Measurements from ENCODE around the gene VILL.
"Not testable (repeated sequence)": the region's sequence is repeated elsewhere in the genome, so short reads cannot be mapped to it uniquely, and the experiment has no call there.

Gene VILL

GRCh38 chr3:38020342-38020726 is 29.7 kb downstream of the VILL start:
- Mint-ChIP-seq H3K27ac (no peak overlapping the region), H3K36me3 (ENCODE audit: low read depth) (peaks cover 13% of the 10 kb centered on the region), H3K9me3 (no peaks in the 10 kb centered on the region), H3K27me3 (no peaks in the 10 kb centered on the region), H3K4me1 (peaks cover 17% of the 10 kb centered on the region), H3K4me3 (no peak overlapping the region)
- no peak for DNase-seq
- no peak for ATAC-seq

DNA sequence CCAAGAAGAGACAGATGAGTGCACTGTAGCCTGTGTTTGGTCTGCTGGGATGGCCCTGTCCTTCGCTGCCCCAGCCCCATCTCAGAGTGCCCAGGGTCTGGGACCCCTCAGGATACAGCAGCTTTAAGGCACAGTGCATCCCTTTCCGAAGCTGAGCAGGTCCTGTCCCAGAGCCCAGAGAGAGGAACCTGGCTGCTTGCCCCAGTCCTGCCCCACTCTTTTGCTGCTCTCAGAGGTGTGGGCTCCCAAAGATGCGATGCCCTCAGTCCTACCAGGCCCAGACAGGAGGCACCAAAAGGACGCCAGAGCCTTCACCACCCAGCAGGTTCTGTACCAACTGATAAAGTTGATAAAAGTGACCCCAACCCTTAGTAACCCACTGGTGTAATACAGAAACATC is 30.6 kb downstream of the VILL start:
- H3K9me3 Mint-ChIP-seq: no peaks in the 10 kb centered on the region
- peaks cover 24% of the 10 kb centered on the region for H3K4me1 Mint-ChIP-seq
- H3K4me3 Mint-ChIP-seq: no peak overlapping the region
- peaks cover 9% of the 10 kb centered on the region for H3K36me3 Mint-ChIP-seq (ENCODE audit: low read depth)
- ATAC-seq (no peak), DNase-seq (no peak)
- no peaks in the 10 kb centered on the region for H3K27me3 Mint-ChIP-seq
- no peak overlapping the region for H3K27ac Mint-ChIP-seq

DNA sequence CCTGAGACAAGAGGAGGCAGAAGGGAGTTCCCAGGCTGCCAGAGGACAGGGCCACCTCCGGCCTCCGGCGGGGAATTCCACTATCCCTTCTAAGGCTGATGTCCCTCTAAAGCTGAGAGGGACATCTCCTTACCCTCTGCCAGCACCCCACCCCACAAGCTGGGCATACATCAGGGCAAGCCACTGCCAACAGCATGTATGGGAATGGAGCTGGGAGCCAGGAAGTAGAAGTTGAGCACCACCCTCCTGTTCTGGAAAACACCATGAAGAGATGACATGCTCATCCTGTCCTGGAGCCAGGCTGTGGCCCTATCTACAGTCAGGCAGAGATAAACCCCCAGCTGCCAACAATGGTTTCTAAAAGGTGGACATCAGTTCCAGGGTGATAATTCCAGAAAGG is 31.7 kb downstream of the VILL start:
- no peak for ATAC-seq
- no peak overlapping the region for H3K27ac Mint-ChIP-seq
- no peak for DNase-seq
- no peaks in the 10 kb centered on the region for H3K9me3 Mint-ChIP-seq
- H3K36me3 Mint-ChIP-seq (ENCODE audit: low read depth): peaks cover 2% of the 10 kb centered on the region
- H3K27me3 Mint-ChIP-seq: no peaks in the 10 kb centered on the region
- H3K4me1 Mint-ChIP-seq: peaks cover 24% of the 10 kb centered on the region
- no peak overlapping the region for H3K4me3 Mint-ChIP-seq

DNA sequence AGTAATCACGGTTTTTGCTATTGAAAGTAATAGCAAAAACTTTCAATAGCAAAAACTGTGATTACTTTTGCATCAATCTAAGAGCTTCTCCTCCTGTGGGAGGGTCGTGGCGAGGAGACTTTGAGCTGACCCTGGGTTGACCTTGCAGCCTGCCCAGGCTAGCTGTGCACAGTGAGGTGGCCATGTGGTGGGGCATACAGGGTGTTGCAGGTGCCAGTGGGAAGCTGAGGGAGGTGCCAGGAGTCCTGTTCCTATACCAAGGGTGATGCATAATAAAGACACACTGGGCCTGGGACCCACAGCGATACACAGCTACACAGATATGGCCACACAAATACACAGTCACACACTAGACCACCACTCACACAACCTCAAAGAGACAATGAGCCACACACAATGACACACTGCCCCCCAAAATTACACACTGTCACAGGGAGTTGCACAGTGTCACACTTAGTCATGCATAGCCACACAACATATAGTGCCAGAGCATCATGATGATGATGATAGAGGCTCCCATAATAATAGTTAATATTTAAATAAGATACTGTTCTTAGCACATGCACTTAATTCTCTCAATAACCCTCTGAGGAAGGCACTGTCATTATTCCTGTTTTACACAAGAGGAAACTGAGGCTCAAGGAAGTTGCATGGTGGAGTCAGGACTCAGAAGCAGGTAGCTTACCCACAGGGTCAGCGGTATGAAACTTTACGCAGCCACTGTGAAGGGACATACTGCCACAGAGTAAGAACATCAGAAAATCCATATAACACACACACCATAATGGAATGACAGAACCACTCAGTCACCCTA is 32.5 kb downstream of the VILL start:
- no peak for DNase-seq
- H3K4me1 Mint-ChIP-seq: peaks cover 24% of the 10 kb centered on the region
- H3K4me3 Mint-ChIP-seq: peak overlapping the region; percentile 92
- no peak for ATAC-seq
- H3K27me3 Mint-ChIP-seq: peaks cover 4% of the 10 kb centered on the region
- no peaks in the 10 kb centered on the region for H3K36me3 Mint-ChIP-seq (ENCODE audit: low read depth)
- no peak overlapping the region for H3K27ac Mint-ChIP-seq
- no peaks in the 10 kb centered on the region for H3K9me3 Mint-ChIP-seq

DNA sequence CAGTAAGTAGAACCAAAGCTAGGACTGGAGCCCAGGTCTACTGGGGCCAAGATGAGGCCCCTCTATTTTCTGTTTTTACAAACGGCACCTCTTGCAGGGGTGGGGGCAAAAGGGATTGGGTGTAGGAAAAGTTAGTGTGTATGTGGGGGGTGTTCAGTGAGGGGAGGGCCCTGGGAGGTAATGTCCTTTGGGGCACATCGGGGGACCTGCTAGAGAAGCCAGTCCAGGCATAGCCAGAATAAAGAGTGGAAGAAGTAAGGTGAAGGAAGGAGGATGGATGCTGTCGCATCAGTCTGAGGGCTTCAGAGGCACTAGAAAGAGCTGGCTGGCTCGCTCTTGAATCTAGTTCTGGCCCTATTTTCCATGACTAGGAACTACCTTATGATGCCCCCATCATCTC is 36.3 kb downstream of the VILL start:
- no peak for DNase-seq
- H3K4me1 Mint-ChIP-seq: peaks cover 39% of the 10 kb centered on the region

DNA sequence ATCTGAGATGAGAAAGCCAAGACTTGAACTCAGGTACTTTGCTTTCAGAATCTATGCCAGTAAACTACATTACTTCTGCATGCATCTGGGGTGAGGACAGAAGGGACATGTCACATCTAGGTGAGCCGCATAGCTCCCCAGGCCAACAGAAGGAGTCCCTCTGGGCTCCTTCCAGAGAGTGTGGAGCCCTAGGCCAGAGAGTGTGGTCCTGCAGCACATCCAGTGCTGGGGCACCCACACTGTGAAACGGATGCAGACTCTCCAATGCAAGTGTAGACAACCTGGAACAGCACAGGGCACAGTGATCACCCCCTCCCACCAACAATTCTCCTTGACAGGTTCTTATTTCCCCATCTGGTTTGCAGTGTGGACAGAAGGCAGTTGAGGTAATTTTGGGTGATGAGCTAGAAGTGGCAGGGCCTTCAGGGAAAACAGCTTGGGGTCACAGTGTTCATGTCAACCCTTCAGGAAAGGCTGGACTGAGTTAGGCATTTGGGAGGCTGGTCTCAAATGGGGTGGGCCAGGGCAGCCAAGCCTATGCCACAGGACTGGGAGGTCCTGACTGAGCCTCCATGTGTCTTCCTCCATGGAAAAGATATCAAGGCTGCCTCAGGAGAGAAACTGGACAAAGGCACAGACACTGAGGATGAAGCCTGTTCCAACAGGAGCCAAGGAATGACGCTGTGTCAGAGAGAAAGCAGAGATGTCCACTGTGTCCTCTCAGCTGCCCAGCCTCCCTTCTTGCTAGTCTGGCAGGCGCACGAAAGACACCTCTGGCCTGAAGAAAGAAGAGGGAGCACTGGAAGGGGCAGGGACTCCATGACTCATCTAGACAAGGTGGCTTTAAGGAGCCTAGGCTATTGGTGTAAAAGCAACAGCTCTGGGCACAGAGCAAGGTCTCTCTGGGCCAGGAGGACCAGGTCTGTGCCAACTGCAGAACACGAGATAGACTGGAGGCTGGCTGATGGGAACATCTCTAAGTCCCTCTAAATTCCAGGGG is 37.2 kb downstream of the VILL start:
- Mint-ChIP-seq H3K36me3 (ENCODE audit: low read depth) (no peaks in the 10 kb centered on the region), H3K27ac (no peak overlapping the region)
- ATAC-seq: no peak

More for the DNA sequence above, 36.3 kb downstream of the VILL start:
- Mint-ChIP-seq H3K9me3 (no peaks in the 10 kb centered on the region), H3K27ac (no peak overlapping the region), H3K27me3 (peaks cover 16% of the 10 kb centered on the region), H3K36me3 (ENCODE audit: low read depth) (no peaks in the 10 kb centered on the region), H3K4me3 (no peak overlapping the region)
- ATAC-seq: no peak

DNA sequence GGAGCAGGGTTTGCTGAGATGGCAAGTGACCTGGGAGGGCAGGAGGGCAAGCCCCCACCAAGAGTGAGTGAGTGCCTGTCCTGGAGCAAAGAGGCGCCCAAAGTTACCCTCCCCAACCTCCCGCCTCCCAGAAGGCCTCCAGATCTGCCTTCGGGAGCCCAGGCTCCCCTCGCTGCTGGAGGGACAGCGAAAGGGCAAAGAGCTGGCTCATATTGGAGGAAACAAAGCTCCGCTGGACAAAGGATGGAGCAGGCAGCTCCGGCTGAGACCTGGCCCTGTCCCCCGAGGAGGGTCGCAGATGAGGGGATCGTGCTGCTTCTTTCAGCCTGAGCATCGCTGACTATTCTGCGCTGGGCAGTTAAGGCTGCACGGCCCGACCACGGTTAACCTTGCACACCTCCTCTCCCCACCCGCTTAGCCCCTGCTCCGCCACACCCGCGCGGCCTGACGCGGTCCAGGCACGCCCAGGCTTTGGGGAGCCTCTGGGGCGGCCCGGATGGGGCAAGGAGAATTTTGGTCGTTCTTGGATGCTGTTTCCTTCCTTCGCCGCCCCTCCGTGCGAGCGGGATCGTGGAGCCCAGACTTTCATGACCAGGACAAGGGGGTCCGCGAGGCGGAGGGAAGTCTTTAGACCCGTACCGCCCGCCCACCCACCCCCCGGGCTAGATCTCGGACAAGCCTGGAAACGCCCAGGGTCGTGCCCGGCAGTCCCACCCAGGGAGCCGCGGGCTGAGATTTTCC is 38.2 kb downstream of the VILL start:
- Mint-ChIP-seq H3K27me3 (peaks cover 22% of the 10 kb centered on the region), H3K4me3 (peak overlapping the region; percentile 18), H3K36me3 (ENCODE audit: low read depth) (no peaks in the 10 kb centered on the region), H3K27ac (no peak overlapping the region), H3K4me1 (peaks cover 32% of the 10 kb centered on the region), H3K9me3 (no peaks in the 10 kb centered on the region)
- no peak for ATAC-seq
- DNase-seq: no peak

More for the DNA sequence above, 37.2 kb downstream of the VILL start:
- Mint-ChIP-seq H3K27me3 (peaks cover 19% of the 10 kb centered on the region), H3K9me3 (no peaks in the 10 kb centered on the region), H3K4me1 (peaks cover 39% of the 10 kb centered on the region), H3K4me3 (peak overlapping the region; percentile 18)
- DNase-seq: no peak

DNA sequence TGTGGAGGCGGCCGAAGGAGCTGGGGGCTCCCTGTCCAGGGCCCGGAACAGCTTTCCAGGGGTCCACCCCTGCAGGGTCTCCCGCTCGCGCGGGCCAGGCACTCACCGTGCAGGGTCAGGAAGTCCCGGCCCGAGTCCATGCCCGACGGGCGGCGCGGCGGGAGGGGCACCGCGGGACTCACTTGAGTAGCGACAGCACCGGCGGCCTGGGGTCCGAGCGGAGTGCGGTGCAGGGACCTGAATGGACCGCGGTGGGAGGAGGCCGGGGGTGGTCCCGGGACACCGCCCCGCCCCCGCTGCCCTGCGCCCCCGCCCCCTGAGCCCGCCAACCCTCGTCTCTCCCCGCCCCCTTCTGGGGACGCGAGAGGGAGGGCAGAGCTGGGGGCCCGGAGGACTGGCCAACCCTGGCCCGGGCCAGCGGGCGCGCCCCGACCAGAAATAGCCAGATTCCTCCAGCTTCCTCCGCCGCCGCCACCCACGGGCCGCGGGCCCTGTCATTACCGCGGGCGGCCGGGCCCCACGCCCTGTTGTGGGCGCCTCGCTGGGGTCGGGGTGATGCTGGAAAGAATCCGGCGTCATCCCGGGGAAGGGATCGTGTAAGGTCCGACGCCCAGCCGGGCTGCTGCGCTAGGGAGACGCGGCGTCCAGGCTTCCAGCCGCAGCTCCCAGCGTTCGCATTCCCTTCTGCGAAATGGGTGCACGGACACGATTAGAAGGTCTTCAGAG is 39.0 kb downstream of the VILL start, which contains the start of gene PLCD1:
Gene PLCD1 (minus strand): TSS at position 243 of the 726 bp plus-strand sequence. CDS start 103 bp downstream, at position 140.
- no peak within 1 kb of the TSS for H3K27ac Mint-ChIP-seq
- H3K4me3 Mint-ChIP-seq: peak within 1 kb of the TSS; percentile 18

DNA sequence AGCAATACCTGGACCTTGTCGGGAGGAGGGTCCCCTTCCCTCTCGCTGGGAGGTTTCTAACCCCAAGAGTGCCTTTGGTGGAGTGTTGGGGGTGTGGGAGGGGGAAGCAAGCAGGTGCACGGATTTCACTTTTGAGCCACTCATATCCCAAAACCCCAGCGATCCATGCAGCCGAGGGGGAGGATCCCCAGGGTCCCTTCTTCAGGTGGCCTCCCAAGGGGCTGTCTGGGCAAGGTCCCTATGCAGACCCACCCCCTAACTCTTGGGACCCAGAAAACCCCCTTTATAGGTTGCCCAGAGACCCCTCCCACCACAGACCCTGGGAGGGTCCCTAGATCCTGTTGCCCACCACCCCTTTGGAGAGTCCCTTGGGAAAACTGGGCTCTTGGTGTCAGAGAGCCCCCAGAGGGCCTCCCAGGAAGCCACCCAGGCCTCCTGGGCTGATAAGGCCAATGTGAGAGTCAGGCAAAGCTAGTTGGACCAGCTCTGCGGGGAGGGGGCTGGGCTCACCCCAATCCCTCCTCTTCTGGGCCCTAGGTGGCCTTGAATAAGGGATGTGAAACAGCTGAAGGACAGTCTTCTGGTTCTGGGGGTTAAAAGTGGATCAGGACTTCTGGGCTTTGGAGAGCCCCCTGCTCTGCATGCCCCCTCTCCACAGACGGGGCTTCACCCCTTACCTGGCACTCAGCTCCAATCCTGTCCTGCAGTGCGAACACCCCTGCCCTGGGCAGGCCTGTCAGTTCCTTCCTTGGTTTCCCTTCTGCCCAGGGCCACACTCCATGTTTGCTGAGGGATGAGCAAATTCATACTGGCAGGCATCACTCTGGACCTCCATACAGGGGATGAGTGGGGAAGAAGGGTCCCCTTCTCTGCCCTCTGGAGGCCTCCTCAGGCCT is 39.8 kb downstream of the VILL start:
- Mint-ChIP-seq H3K36me3 (ENCODE audit: low read depth) (no peaks in the 10 kb centered on the region), H3K4me3 (no peak overlapping the region), H3K9me3 (no peaks in the 10 kb centered on the region), H3K27ac (no peak overlapping the region), H3K27me3 (peaks cover 22% of the 10 kb centered on the region), H3K4me1 (peaks cover 22% of the 10 kb centered on the region)
- ATAC-seq (no peak), DNase-seq (no peak)

More for the DNA sequence above, 39.0 kb downstream of the VILL start, which contains the start of gene PLCD1:
- Mint-ChIP-seq H3K27me3 (peaks cover 22% of the 10 kb centered on the region), H3K9me3 (no peaks in the 10 kb centered on the region), H3K36me3 (ENCODE audit: low read depth) (no peaks in the 10 kb centered on the region), H3K4me1 (peaks cover 28% of the 10 kb centered on the region)
- DNase-seq (peak; percentile 35), ATAC-seq (no peak)

DNA sequence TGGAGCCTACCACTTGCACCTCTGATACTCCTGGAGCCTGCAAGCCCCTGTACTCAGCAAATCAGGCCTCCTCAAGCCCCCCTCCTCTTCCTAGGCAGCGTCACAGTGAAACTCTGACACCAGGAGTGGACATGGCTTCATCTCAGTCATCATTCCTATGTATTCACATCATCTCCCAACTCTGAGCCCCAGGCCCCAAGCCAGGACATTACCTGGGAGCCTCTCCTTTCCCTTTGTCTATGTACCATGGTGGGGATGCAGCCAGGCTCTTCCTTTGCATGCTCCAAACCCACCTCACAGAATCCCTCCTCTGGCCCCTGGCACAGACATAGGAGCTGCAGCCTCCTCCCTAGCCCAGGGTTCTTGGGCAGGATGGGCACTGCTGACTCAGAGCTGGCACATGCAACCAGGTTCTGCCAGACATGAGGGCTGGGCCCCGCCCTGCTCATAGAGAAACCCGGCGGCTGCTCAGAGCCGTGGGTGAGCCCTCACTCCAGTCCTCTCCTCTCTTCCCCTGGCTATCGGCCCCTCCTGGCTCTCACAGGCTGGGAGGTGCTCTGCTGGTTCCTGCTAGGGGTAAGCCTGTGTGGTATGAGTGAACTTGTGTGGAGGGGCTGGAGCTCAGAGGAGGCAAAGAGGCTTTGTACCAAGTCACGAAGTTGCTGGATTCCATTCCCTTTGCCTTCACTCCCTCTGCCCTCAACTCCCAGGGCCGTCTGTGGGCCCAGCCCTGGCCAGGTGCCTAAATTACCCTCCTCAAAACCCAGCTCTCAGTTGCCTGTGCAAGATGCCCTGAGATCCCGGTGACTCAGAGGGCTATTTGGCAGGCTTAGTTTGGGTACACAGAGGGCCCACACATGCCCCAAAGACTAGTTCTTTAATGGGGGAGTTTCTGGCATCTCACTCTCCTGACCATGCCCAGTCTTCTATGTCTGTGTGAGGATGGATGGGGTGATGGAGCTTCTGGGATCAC is 40.7 kb downstream of the VILL start:
- peak; percentile 33 for DNase-seq
- Mint-ChIP-seq H3K9me3 (no peaks in the 10 kb centered on the region), H3K36me3 (ENCODE audit: low read depth) (no peaks in the 10 kb centered on the region), H3K4me3 (no peak overlapping the region), H3K27ac (no peak overlapping the region), H3K27me3 (peaks cover 22% of the 10 kb centered on the region), H3K4me1 (peaks cover 15% of the 10 kb centered on the region)
- peak; percentile 73 for ATAC-seq

DNA sequence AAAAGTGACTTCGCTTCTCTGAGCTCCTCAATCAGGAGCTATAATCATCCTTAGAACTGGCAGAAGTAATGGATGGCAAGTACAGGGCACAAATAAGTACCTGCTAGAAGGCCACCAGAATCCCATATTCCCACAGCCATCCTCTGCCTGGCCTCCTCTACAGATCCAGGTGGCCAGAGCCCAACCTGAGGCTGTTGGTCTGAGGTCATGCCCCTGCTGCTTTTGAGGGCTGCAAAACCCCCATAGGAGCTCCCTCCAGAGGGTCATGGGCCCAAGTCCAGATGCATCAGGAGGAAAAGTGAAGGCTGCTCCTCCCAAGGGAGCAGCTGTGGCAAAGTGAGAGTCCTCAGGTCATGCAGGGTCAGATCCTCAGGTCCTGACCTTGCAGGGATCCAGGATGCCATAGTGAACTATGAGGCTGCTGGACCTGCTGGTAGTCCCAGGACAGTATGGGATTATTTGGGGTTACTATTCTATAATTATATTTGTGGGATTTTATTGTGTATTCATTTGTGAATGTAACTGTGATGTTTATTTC is 41.8 kb downstream of the VILL start:
- H3K27ac Mint-ChIP-seq: no peak overlapping the region

DNA sequence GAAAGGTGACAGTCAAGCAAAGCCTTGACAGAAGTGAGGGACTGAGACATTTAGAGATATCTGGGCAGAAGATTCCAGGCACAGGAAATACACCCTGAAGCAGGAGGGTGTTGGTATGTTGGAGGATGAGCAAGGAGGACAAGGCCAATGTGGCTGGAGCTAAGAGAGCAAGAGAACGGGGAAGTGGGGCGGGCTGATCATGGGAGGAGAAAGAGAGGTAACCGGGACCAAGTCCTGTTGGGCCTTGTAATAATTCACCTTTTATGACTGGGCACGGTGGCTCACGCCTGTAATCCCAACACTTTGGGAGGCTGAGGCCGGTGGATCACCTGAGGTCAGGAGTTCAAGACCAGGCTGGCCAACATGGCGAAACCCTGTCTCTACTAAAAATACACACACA is 43.0 kb downstream of the VILL start:
- peaks cover 13% of the 10 kb centered on the region for H3K27me3 Mint-ChIP-seq
- not testable (repeated sequence) for H3K4me3 Mint-ChIP-seq; H3K9me3 Mint-ChIP-seq; ATAC-seq; H3K36me3 Mint-ChIP-seq (ENCODE audit: low read depth); H3K27ac Mint-ChIP-seq; DNase-seq
- H3K4me1 Mint-ChIP-seq: peaks cover 20% of the 10 kb centered on the region

More for the DNA sequence above, 41.8 kb downstream of the VILL start:
- peaks cover 22% of the 10 kb centered on the region for H3K27me3 Mint-ChIP-seq
- no peak for ATAC-seq
- no peak for DNase-seq
- no peaks in the 10 kb centered on the region for H3K36me3 Mint-ChIP-seq (ENCODE audit: low read depth)
- peaks cover 15% of the 10 kb centered on the region for H3K4me1 Mint-ChIP-seq
- H3K9me3 Mint-ChIP-seq: no peaks in the 10 kb centered on the region
- H3K4me3 Mint-ChIP-seq: no peak overlapping the region
